RWPE2 (cell line): ENCODE results near the gene HIC1.

Experiments used
- ATAC-seq: fragments of 200-7000 bp; cut with Tn5 transposase; 3 replicates; pipeline ENCODE4 v1.9.1; 2021; ENCODE audit warnings: low read depth
- DNase-seq: peaks from one replicate; pipeline ENCODE4 v3.0.0-alpha.2; 2020; ENCODE audit warnings: low spot score
- H3K27ac ChIP-seq: fragments of 450-650 bp; 2 replicates; pipeline ENCODE4 v1.5.1; 2017; ENCODE audit warnings: mild to moderate bottlenecking; ENCODE audit not compliant: poor library complexity, severe bottlenecking
- H3K27me3 ChIP-seq: fragments of 250-450 bp; sonication (Bioruptor Pico); 2 replicates; pipeline ENCODE4 v1.5.1; 2021; ENCODE audit warnings: mild to moderate bottlenecking, moderate library complexity; ENCODE audit not compliant: insufficient read depth, poor library complexity, severe bottlenecking
- H3K36me3 ChIP-seq: fragments of 250-450 bp; sonication (Bioruptor Pico); 2 replicates; pipeline ENCODE4 v1.5.1; 2020; ENCODE audit warnings: low read depth, mild to moderate bottlenecking, moderate library complexity
- H3K4me1 ChIP-seq: fragments of 250-450 bp; sonication (Bioruptor Pico); 2 replicates; pipeline ENCODE4 v1.5.1; 2021; ENCODE audit warnings: mild to moderate bottlenecking, moderate library complexity; ENCODE audit not compliant: insufficient read depth, poor library complexity, severe bottlenecking
- H3K4me3 ChIP-seq: fragments of 250-450 bp; sonication (Bioruptor Pico); 2 replicates; pipeline ENCODE4 v1.5.1; 2021; ENCODE audit warnings: mild to moderate bottlenecking, moderate library complexity; ENCODE audit not compliant: severe bottlenecking
- H3K9me3 ChIP-seq: fragments of 250-450 bp; sonication (Bioruptor Pico); 2 replicates; pipeline ENCODE4 v1.5.1; 2021; ENCODE audit warnings: mild to moderate bottlenecking, moderate library complexity; ENCODE audit not compliant: severe bottlenecking
- CTCF ChIP-seq: fragments of 450-650 bp; IDR thresholded peaks from one replicate; pipeline ENCODE4 v1.5.1; 2017; ENCODE audit warnings: mild to moderate bottlenecking, moderate library complexity; ENCODE audit not compliant: poor library complexity, severe bottlenecking

HIC1 gene

GRCh38 chr17:2053380-2054261 lies 1.3 kb upstream of the HIC1 start:
- DNase-seq (no peak), ATAC-seq (peak; percentile 6; the same call in 2 of the 3 replicates)
- Histone ChIP-seq H3K4me1 (no peaks in the 10 kb centered on the region), H3K9me3 (no peaks in the 10 kb centered on the region), H3K27ac (peak overlapping the region; percentile 11), H3K4me3 (peak overlapping the region; percentile 39), H3K36me3 (no peaks in the 10 kb centered on the region), H3K27me3 (peaks cover 2% of the 10 kb centered on the region)
- peak; percentile 78 for TF ChIP-seq CTCF

- no peaks in the 10 kb centered on the region for H3K36me3 ChIP-seq
- peaks cover 2% of the 10 kb centered on the region for H3K27me3 ChIP-seq
- DNase-seq (no peak), ATAC-seq (no peak)
- H3K9me3 ChIP-seq: no peaks in the 10 kb centered on the region
- H3K4me1 ChIP-seq: no peaks in the 10 kb centered on the region
- no peak for TF ChIP-seq CTCF
- H3K4me3 ChIP-seq: peak overlapping the region; percentile 39
- H3K27ac ChIP-seq: peak overlapping the region; percentile 11
These were observed 716 bp upstream of the HIC1 start for GRCh38 chr17:2054262-2054511.

- H3K9me3 ChIP-seq: no peaks in the 10 kb centered on the region
- no peaks in the 10 kb centered on the region for H3K4me1 ChIP-seq
- H3K4me3 ChIP-seq: peak overlapping the region; percentile 39
- DNase-seq (no peak), ATAC-seq (peak; percentile 12)
- H3K27ac ChIP-seq: peak overlapping the region; percentile 2
- TF ChIP-seq CTCF: no peak
- H3K36me3 ChIP-seq: no peaks in the 10 kb centered on the region
- H3K27me3 ChIP-seq: peaks cover 2% of the 10 kb centered on the region
These were observed 646 bp downstream of the HIC1 start for GRCh38 chr17:2055292-2056205.

- no peaks in the 10 kb centered on the region for H3K4me1 ChIP-seq
- no peak for DNase-seq
- H3K4me3 ChIP-seq: no peak overlapping the region
- H3K27ac ChIP-seq: no peak overlapping the region
- TF ChIP-seq CTCF: no peak
- H3K27me3 ChIP-seq: peaks cover under 1% of the 10 kb centered on the region
- no peaks in the 10 kb centered on the region for H3K9me3 ChIP-seq
- H3K36me3 ChIP-seq: no peaks in the 10 kb centered on the region
- no peak for ATAC-seq
These were observed 1.6 kb downstream of the HIC1 start for GRCh38 chr17:2056206-2057174.
